Colonic mucosa (tissue), 4 donors: ENCODE measurements around the gene ORAI3. TPM values are rescaled to one million over a fixed set of nuclear protein-coding genes. Genes with fewer than 3 reads are reported as not detected.

Experiments used
- DNase-seq: peaks from one replicate; pipeline ENCODE4 v3.0.0-alpha.2; 2020
- H3K27ac ChIP-seq: fragments of 200-600 bp; one replicate; pipeline ENCODE4 v1.8.0; 2021
- H3K27me3 ChIP-seq: fragments of 200-600 bp; one replicate; pipeline ENCODE4 v1.8.0; 2021
- H3K36me3 ChIP-seq: fragments of 200-600 bp; one replicate; pipeline ENCODE4 v1.8.0; 2021
- H3K4me1 ChIP-seq: fragments of 200-600 bp; one replicate; pipeline ENCODE4 v1.8.0; 2021; ENCODE audit warnings: mild to moderate bottlenecking
- H3K4me3 ChIP-seq: fragments of 200-600 bp; one replicate; pipeline ENCODE4 v1.8.0; 2021
- H3K9ac ChIP-seq, 2 donors: one replicate each; pipeline ENCODE4 v1.7.0; 2013; ENCODE audit warnings: control low read depth in 2 of 2, low read depth in 2 of 2, low read length in 2 of 2
- H3K9me3 ChIP-seq: fragments of 200-600 bp; one replicate; pipeline ENCODE4 v1.8.0; 2021
- CTCF ChIP-seq: fragments of 200-600 bp; IDR thresholded peaks from one replicate; pipeline ENCODE4 v1.8.0; 2022; ENCODE audit warnings: antibody characterized with exemption, mild to moderate bottlenecking
- intact Hi-C: fragments of 100-400 bp; cut with DNase I; formaldehyde crosslinking; loops from one replicate; pipeline ENCODE4 v1.14.1; 2022
- total RNA-seq, 2 donors: library from RNA; stranded (reverse); fragmentation: NEBNext Ultra II Directional in 1 of 2; extraction: Animal tissue kit (Norgen Biotek cat#: 25700) in 1 of 2; gene quantifications; one replicate each; pipeline ENCODE4 v1.2.1, GENCODE V29; 2021
- donor health status: healthy.
- donor health status: DM: no; HTN: no; CAD: no.
- donor health status: DM: no; HTN: no; CAD: no.

Gene ORAI3
- total RNA-seq, 2 donors from 2014 or later: 14.3 to 22.1 TPM

GRCh38 chr16:30995927-30996323 is 47.1 kb downstream of the ORAI3 start:
- H3K27me3 ChIP-seq: peaks cover 7% of the 10 kb centered on the region
- peak overlapping the region; percentile 55 for H3K27ac ChIP-seq
- H3K9me3 ChIP-seq: no peaks in the 10 kb centered on the region
- H3K4me1 ChIP-seq: no peaks in the 10 kb centered on the region
- H3K9ac ChIP-seq: no peak overlapping the region
- no peaks in the 10 kb centered on the region for H3K36me3 ChIP-seq
- intact Hi-C loops: no loop called here
- H3K4me3 ChIP-seq: no peak overlapping the region
- DNase-seq: no peak
- no peak for TF ChIP-seq CTCF

- peak overlapping the region; percentile 69 to 73 for H3K9ac ChIP-seq
Measured at GRCh38 chr16:30996324-30996984, 47.6 kb downstream of the ORAI3 start.

GRCh38 chr16:30996985-30997724 is 48.3 kb downstream of the ORAI3 start:
- Histone ChIP-seq H3K27ac (peak overlapping the region; percentile 55), H3K9me3 (no peaks in the 10 kb centered on the region), H3K4me3 (peak overlapping the region; percentile 36), H3K4me1 (no peaks in the 10 kb centered on the region), H3K27me3 (peaks cover 7% of the 10 kb centered on the region), H3K36me3 (no peaks in the 10 kb centered on the region), H3K9ac (peak overlapping the region; percentile 73 to 83)
- TF ChIP-seq CTCF: no peak
- DNase-seq: peak; percentile 91
- intact Hi-C loops: no loop called here

More at GRCh38 chr16:30996324-30996984, 47.6 kb downstream of the ORAI3 start:
- H3K27ac ChIP-seq: peak overlapping the region; percentile 55
- H3K36me3 ChIP-seq: no peaks in the 10 kb centered on the region
- no peaks in the 10 kb centered on the region for H3K4me1 ChIP-seq
- peak; percentile 70 for DNase-seq
- H3K4me3 ChIP-seq: peak overlapping the region; percentile 36
- intact Hi-C loops: no loop called here
- TF ChIP-seq CTCF: no peak
- H3K9me3 ChIP-seq: no peaks in the 10 kb centered on the region
- H3K27me3 ChIP-seq: peaks cover 7% of the 10 kb centered on the region

GRCh38 chr16:30997725-30998711 is 49.1 kb downstream of the ORAI3 start:
- Histone ChIP-seq H3K27ac (no peak overlapping the region), H3K4me3 (peak overlapping the region; percentile 36), H3K36me3 (no peaks in the 10 kb centered on the region), H3K4me1 (no peaks in the 10 kb centered on the region), H3K9ac (peak overlapping the region in 1 of 2 donors; percentile 83), H3K27me3 (peaks cover 7% of the 10 kb centered on the region), H3K9me3 (no peaks in the 10 kb centered on the region)
- intact Hi-C loops: no loop called here
- no peak for DNase-seq
- no peak for TF ChIP-seq CTCF
